B cell (primary cell): ENCODE measurements around the gene TWF2. TPM values are rescaled to one million over a fixed set of nuclear protein-coding genes. Genes with fewer than 3 reads are reported as not detected.

ENCODE experiments used
- ATAC-seq: fragments of 200-7000 bp; cut with Tn5 transposase; one replicate; pipeline ENCODE4 v1.10.0; 2021; ENCODE audit warnings: low read depth, mild to moderate bottlenecking, moderate number of reproducible peaks, moderate library complexity
- CTCF ChIA-PET: fragments of 350-600 bp; sonication (Branson Sonifier 250); formaldehyde crosslinking; loops from one replicate; lab custom pipeline; 2021; ENCODE audit warnings: antibody characterized with exemption, inconsistent platforms; lab: Charles Lee
- POLR2A ChIA-PET: fragments of 350-600 bp; sonication (Branson Sonifier 250); formaldehyde crosslinking; loops from one replicate; lab custom pipeline; 2021; ENCODE audit warnings: antibody characterized with exemption; lab: Charles Lee
- DNase-seq: peaks from one replicate; pipeline ENCODE4 v3.0.0; 2013
- H2AFZ ChIP-seq: 2 replicates; pipeline ENCODE4 v1.6.1; 2012; ENCODE audit warnings: mild to moderate bottlenecking, low read depth, low read length; ENCODE audit not compliant: insufficient read depth, poor library complexity, severe bottlenecking
- H3K27ac ChIP-seq, 2 donors: 1 replicate in 1 of 2; 2 replicates in 1 of 2; pipeline ENCODE4 v1.5.1; 2012 to 2013; ENCODE audit warnings: low read length in 2 of 2, mild to moderate bottlenecking in 2 of 2, moderate library complexity in 1 of 2
- H3K27me3 ChIP-seq, 4 experiments: fragments of 200-600 bp in 1 of 4; sonication (generic) in 1 of 4; replicated peaks in 1 of 4; 1 replicate in 2 of 4; 2 replicates in 2 of 4; pipeline versions ENCODE4 v1.6.1 to v1.7.0; 2013 to 2016; ENCODE audit warnings: low read length in 3 of 4, mild to moderate bottlenecking in 2 of 4, mixed read lengths in 1 of 4, moderate library complexity in 1 of 4; ENCODE audit not compliant: insufficient read depth in 4 of 4, control insufficient read depth in 3 of 4; ENCODE audit errors: control extremely low read depth in 1 of 4
- H3K36me3 ChIP-seq, 2 experiments: replicated peaks in 1 of 2; 1 replicate in 1 of 2; 2 replicates in 1 of 2; pipeline versions ENCODE4 v1.6.1 to v1.7.1; 2013; ENCODE audit warnings: low read length in 1 of 2; ENCODE audit not compliant: insufficient read depth in 2 of 2, control insufficient read depth in 1 of 2; ENCODE audit errors: control extremely low read depth in 1 of 2, extremely low read depth in 1 of 2
- H3K4me1 ChIP-seq, 2 donors: fragments of 200-600 bp in 1 of 2; sonication (generic) in 1 of 2; 1 replicate in 1 of 2; 2 replicates in 1 of 2; pipeline versions ENCODE4 v1.5.1 to v1.6.1; 2013 to 2017; ENCODE audit warnings: low read length in 2 of 2; ENCODE audit not compliant: control insufficient read depth in 2 of 2, insufficient read depth in 2 of 2
- H3K4me2 ChIP-seq: replicated peaks from 2 replicates; pipeline ENCODE3; 2012; ENCODE audit warnings: mild to moderate bottlenecking, low read depth, low read length; ENCODE audit not compliant: poor library complexity, severe bottlenecking
- H3K4me3 ChIP-seq, 5 experiments: fragments of 200-600 bp in 1 of 5; sonication (generic) in 1 of 5; 1 replicate in 3 of 5; 2 replicates in 2 of 5; pipeline versions ENCODE4 v1.5.1 to v1.7.0; 2011 to 2016; ENCODE audit warnings: low read length in 4 of 5, mild to moderate bottlenecking in 4 of 5, low read depth in 2 of 5, control low read depth in 1 of 5, moderate library complexity in 1 of 5; ENCODE audit not compliant: insufficient read depth in 1 of 5; ENCODE audit errors: control extremely low read depth in 1 of 5, extremely low read depth in 1 of 5
- H3K79me2 ChIP-seq: fragments of 200-600 bp; sonication (generic); one replicate; pipeline ENCODE4 v1.6.0; 2016; ENCODE audit warnings: low read length; ENCODE audit not compliant: control insufficient read depth, insufficient read depth
- H3K9ac ChIP-seq: fragments of 200-600 bp; sonication (generic); 2 replicates; pipeline ENCODE4 v1.6.1; 2017; ENCODE audit warnings: mild to moderate bottlenecking, low read length, moderate library complexity
- H3K9me3 ChIP-seq, 3 donors: one replicate each; pipeline versions ENCODE4 v1.6.1 to v1.7.1; 2013; ENCODE audit warnings: low read length in 2 of 3; ENCODE audit not compliant: control insufficient read depth in 2 of 3, insufficient read depth in 1 of 3; ENCODE audit errors: control extremely low read depth in 1 of 3
- H4K20me1 ChIP-seq: 2 replicates; pipeline ENCODE4 v1.6.0; 2012; ENCODE audit warnings: mild to moderate bottlenecking, low read length; ENCODE audit not compliant: insufficient read depth, control insufficient read depth, poor library complexity, severe bottlenecking
- H3K27ac Mint-ChIP-seq: one replicate; pipeline ENCODE4 v1.8.0; 2021; ENCODE audit warnings: mixed read lengths
- H3K27me3 Mint-ChIP-seq: one replicate; pipeline ENCODE4 v1.8.0; 2021; ENCODE audit warnings: mixed read lengths
- H3K4me1 Mint-ChIP-seq: one replicate; pipeline ENCODE4 v1.8.0; 2021; ENCODE audit warnings: mixed read lengths
- H3K4me3 Mint-ChIP-seq: one replicate; pipeline ENCODE4 v1.8.0; 2021; ENCODE audit warnings: mixed read lengths
- H3K9me3 Mint-ChIP-seq: one replicate; pipeline ENCODE4 v1.8.0; 2022; ENCODE audit warnings: mixed read lengths; ENCODE audit not compliant: insufficient read depth
- EZH2 ChIP-seq: IDR thresholded peaks from 2 replicates; pipeline ENCODE4 v1.6.1; 2012; ENCODE audit warnings: borderline replicate concordance, low read depth, mild to moderate bottlenecking, moderate library complexity, low read length; ENCODE audit not compliant: insufficient read depth, poor library complexity, severe bottlenecking
- WGBS: methylation state at CpG from one replicate; pipeline ENCODE4 v1.1.5; 2013; ENCODE audit warnings: missing lambda C conversion rate; ENCODE audit not compliant: insufficient coverage; 5-methylcytosine and 5-hydroxymethylcytosine counted together
- intact Hi-C: fragments of 100-400 bp; cut with micrococcal nuclease; formaldehyde crosslinking; loops from one replicate; pipeline ENCODE4 v1.10.0; 2022
- polyA plus RNA-seq: library from polyadenylated mRNA; depleted of rRNA; stranded (reverse); fragments of >200 nt; gene quantifications from 2 replicates; pipeline ENCODE4 v1.2.3, GENCODE V29; 2012
- total RNA-seq, 2 donors: library from RNA; stranded (reverse); fragments of 120-200 nt in 1 of 2; gene quantifications; 1 replicate in 1 of 2; 2 replicates in 1 of 2; pipeline versions ENCODE4 v1.2.3 to v1.2.4, GENCODE V29; 2013 to 2022
- TF ChIP-seq, protein P1 (sequence below): fragments of 200-600 bp; IDR thresholded peaks from one replicate; pipeline ENCODE4 v1.8.0; 2022; ENCODE audit warnings: antibody characterized with exemption, mild to moderate bottlenecking

The TWF2 gene
- total and polyA plus RNA-seq, 2 donors (not counting 1 experiment from before 2014, with no cell fraction given) = 60.3 to 88.2 TPM

- no peaks in the 10 kb centered on the region for H3K9me3 ChIP-seq
- ChIA-PET CTCF (interaction anchor here (0.5 to 1.5 kb wide), 2 partner anchors 17 to 36 kb away, joined by 3 to 5 read pairs; no protein-coding TSS in a partner anchor), POLR2A (no interaction called here)
- Mint-ChIP-seq H3K4me3 (no peak overlapping the region), H3K4me1 (peaks cover 6% of the 10 kb centered on the region), H3K9me3 (no peaks in the 10 kb centered on the region), H3K27me3 (no peaks in the 10 kb centered on the region), H3K27ac (no peak overlapping the region)
- peaks cover 0 to 6% of the 10 kb centered on the region in 2 donors for H3K4me1 ChIP-seq
- H3K27me3 ChIP-seq = no peaks in the 10 kb centered on the region
- no peak overlapping the region for H3K27ac ChIP-seq
- no peak for TF ChIP-seq EZH2
- TF ChIP-seq, protein P1, sequence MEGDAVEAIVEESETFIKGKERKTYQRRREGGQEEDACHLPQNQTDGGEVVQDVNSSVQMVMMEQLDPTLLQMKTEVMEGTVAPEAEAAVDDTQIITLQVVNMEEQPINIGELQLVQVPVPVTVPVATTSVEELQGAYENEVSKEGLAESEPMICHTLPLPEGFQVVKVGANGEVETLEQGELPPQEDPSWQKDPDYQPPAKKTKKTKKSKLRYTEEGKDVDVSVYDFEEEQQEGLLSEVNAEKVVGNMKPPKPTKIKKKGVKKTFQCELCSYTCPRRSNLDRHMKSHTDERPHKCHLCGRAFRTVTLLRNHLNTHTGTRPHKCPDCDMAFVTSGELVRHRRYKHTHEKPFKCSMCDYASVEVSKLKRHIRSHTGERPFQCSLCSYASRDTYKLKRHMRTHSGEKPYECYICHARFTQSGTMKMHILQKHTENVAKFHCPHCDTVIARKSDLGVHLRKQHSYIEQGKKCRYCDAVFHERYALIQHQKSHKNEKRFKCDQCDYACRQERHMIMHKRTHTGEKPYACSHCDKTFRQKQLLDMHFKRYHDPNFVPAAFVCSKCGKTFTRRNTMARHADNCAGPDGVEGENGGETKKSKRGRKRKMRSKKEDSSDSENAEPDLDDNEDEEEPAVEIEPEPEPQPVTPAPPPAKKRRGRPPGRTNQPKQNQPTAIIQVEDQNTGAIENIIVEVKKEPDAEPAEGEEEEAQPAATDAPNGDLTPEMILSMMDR = no peak
- H4K20me1 ChIP-seq = no peaks in the 10 kb centered on the region
- 98% methylated on average over 5 of the region's 6 CpGs for WGBS
- ATAC-seq (no peak), DNase-seq (no peak)
- H3K4me2 ChIP-seq = no peak overlapping the region
- H3K4me3 ChIP-seq = no peak overlapping the region
- no peaks in the 10 kb centered on the region for H3K79me2 ChIP-seq
- H3K9ac ChIP-seq = no peak overlapping the region
- intact Hi-C loops = no loop called here
- no peak overlapping the region for H2AFZ ChIP-seq
- H3K36me3 ChIP-seq = no peaks in the 10 kb centered on the region
Measured at GRCh38 chr3:52185311-52185710, 53.6 kb downstream of the TWF2 start.

DNA sequence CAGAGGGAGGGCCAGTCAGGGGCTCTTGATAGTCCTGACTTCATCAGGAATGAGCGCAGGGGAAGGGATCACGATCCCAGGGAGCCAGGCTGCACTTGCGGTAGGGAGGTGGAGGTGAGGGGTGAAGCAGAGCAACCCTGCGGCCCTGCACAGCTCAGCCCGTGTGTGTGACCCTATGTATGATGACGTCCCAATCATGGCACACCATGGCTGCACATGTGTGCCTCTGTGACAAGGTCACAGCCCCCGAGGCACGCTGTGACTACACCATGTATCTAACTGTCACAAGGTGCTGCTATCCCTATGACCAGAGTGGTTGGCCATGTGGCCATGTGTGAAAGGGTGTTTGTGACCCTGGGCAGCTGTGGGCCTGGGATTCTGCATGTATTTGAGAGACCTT lies 54.3 kb downstream of the TWF2 start:
- H3K9me3 ChIP-seq = no peaks in the 10 kb centered on the region
- Mint-ChIP-seq H3K27me3 (no peaks in the 10 kb centered on the region), H3K4me1 (peaks cover 6% of the 10 kb centered on the region), H3K4me3 (no peak overlapping the region), H3K27ac (no peak overlapping the region), H3K9me3 (no peaks in the 10 kb centered on the region)
- TF ChIP-seq, protein P1 = no peak
- no peak for TF ChIP-seq EZH2
- no peak for DNase-seq
- ATAC-seq = no peak
- intact Hi-C loops = no loop called here
- no peak overlapping the region for H3K4me2 ChIP-seq
- ChIA-PET CTCF (interaction anchor here (1.1 kb wide), 1 partner anchor 263 kb away, joined by 3 read pairs; no protein-coding TSS in a partner anchor), POLR2A (no interaction called here)
- H3K4me3 ChIP-seq = no peak overlapping the region
- no peak overlapping the region for H2AFZ ChIP-seq
- H3K4me1 ChIP-seq = peaks cover 0 to 6% of the 10 kb centered on the region in 2 donors
- H3K27me3 ChIP-seq = no peaks in the 10 kb centered on the region
- 97% methylated on average over 6 of the region's 8 CpGs for WGBS
- no peaks in the 10 kb centered on the region for H3K79me2 ChIP-seq
- H3K36me3 ChIP-seq = no peaks in the 10 kb centered on the region
- no peaks in the 10 kb centered on the region for H4K20me1 ChIP-seq
- H3K9ac ChIP-seq = no peak overlapping the region
- H3K27ac ChIP-seq = no peak overlapping the region
